K562 (cell line): ENCODE results near the gene FMNL1. TPM values are rescaled to one million over a fixed set of nuclear protein-coding genes. Genes with fewer than 3 reads are reported as not detected.

ENCODE experiments used
- CREB3 ChIP-seq: fragments of 450-650 bp; conservative IDR thresholded peaks from 2 replicates; pipeline ENCODE4 v1.6.1; 2016; ENCODE audit warnings: missing genetic modification characterization, low read depth, mild to moderate bottlenecking, missing compliant biosample characterization, moderate library complexity
- ESRRB ChIP-seq: fragments of 250-450 bp; sonication (Bioruptor Pico); IDR thresholded peaks from 2 replicates; pipeline ENCODE4 v1.5.0; 2020; ENCODE audit warnings: mild to moderate bottlenecking, moderate library complexity, borderline replicate concordance
- JUND ChIP-seq, 2 experiments: IDR thresholded peaks; 2 replicates in 1 of 2; 3 replicates in 1 of 2; pipeline ENCODE4 v1.6.1; 2011; ENCODE audit warnings: borderline replicate concordance in 2 of 2, low read depth in 2 of 2, low read length in 2 of 2, improper control_type of control experiment in 1 of 2, missing biosample characterization in 1 of 2, missing genetic modification characterization in 1 of 2, missing genetic modification reagents in 1 of 2
- KLF10 ChIP-seq: fragments of 250-450 bp; sonication (Bioruptor Pico); IDR thresholded peaks from 2 replicates; pipeline ENCODE4 v1.6.1; 2021; ENCODE audit warnings: matching md5 sums
- RB1 ChIP-seq: fragments of 450-650 bp; IDR thresholded peaks from 2 replicates; pipeline ENCODE4 v1.6.1; 2017; ENCODE audit warnings: low read depth, mild to moderate bottlenecking
- STAG1 ChIP-seq: sonication (generic); formaldehyde crosslinking; IDR thresholded peaks from 2 replicates; pipeline ENCODE4 v1.5.0; 2020; ENCODE audit warnings: missing genetic modification reagents, borderline replicate concordance
- STAT6 ChIP-seq: sonication (generic); formaldehyde crosslinking; IDR thresholded peaks from 2 replicates; pipeline ENCODE4 v1.8.1; 2023; ENCODE audit warnings: mild to moderate bottlenecking, missing genetic modification reagents
- TAF9B ChIP-seq: fragments of 450-650 bp; IDR thresholded peaks from 2 replicates; pipeline ENCODE4 v1.6.1; 2018; ENCODE audit warnings: mild to moderate bottlenecking; ENCODE audit not compliant: partially characterized antibody
- TCF15 ChIP-seq: fragments of 250-450 bp; sonication (Bioruptor Pico); IDR thresholded peaks from 2 replicates; pipeline ENCODE4 v1.8.0; 2022; ENCODE audit warnings: moderate library complexity, mild to moderate bottlenecking, inconsistent platforms
- TCF7L2 ChIP-seq: fragments of 150-350 bp; IDR thresholded peaks from 2 replicates; pipeline ENCODE4 v1.6.1; 2016; ENCODE audit warnings: low read depth, mild to moderate bottlenecking, low read length, moderate library complexity
- TFAP4 ChIP-seq: sonication (generic); formaldehyde crosslinking; IDR thresholded peaks from 2 replicates; pipeline ENCODE4 v1.8.0; 2022; ENCODE audit warnings: missing genetic modification reagents, mild to moderate bottlenecking, moderate library complexity, borderline replicate concordance
- TFE3 ChIP-seq: fragments of 450-650 bp; formaldehyde crosslinking; IDR thresholded peaks from 2 replicates; pipeline ENCODE4 v1.4.0; 2020; ENCODE audit warnings: mild to moderate bottlenecking, mixed read lengths
- ZC3H11A ChIP-seq: IDR thresholded peaks from 2 replicates; pipeline ENCODE4 v1.6.1; 2012; ENCODE audit warnings: low read depth, low read length, improper control_type of control experiment
- ZNF277 ChIP-seq: fragments of 250-450 bp; sonication (Bioruptor Pico); IDR thresholded peaks from 2 replicates; pipeline ENCODE4 v1.8.0; 2022; ENCODE audit warnings: inconsistent platforms, mild to moderate bottlenecking, moderate library complexity, borderline replicate concordance
- polyA plus RNA-seq, 8 experiments: library from polyadenylated mRNA; depleted of rRNA in 4 of 8; stranded (reverse) in 5 of 8; unstranded in 3 of 8; fragments of >200 nt; fragmentation: Nextera tagmentation in 2 of 8; fragmentation: Illumina TruSeq in 1 of 8; extraction: Ambion mirVana in 2 of 8; extraction: Trizol in 1 of 8; gene quantifications; 2 replicates each; pipeline versions ENCODE4 v1.2.1 to v1.2.3, GENCODE V29; 2011 to 2014; ENCODE audit warnings: inconsistent platforms in 1 of 8, missing spikeins in 1 of 8
- total RNA-seq, 7 experiments: library from RNA; depleted of rRNA in 6 of 7; stranded (reverse); fragments of >200 nt in 6 of 7; fragmentation: Illumina TruSeq in 2 of 7; extraction: Trizol in 2 of 7; gene quantifications; 2 replicates each; pipeline versions ENCODE4 v1.2.1 to v1.2.3, GENCODE V29; 2011 to 2021; ENCODE audit warnings: low replicate concordance in 1 of 7
- TF ChIP-seq, protein P1 (sequence below): fragments of 250-450 bp; sonication (Bioruptor Pico); IDR thresholded peaks from 2 replicates; pipeline ENCODE4 v1.9.0; 2021; ENCODE audit warnings: mild to moderate bottlenecking
- TF ChIP-seq, protein P2 (sequence below): fragments of 250-450 bp; sonication (Bioruptor Pico); IDR thresholded peaks from 2 replicates; pipeline ENCODE4 v1.8.0; 2021; ENCODE audit warnings: borderline replicate concordance, mild to moderate bottlenecking, moderate library complexity; ENCODE audit not compliant: poor library complexity, severe bottlenecking

The FMNL1 gene
- total and polyA plus RNA-seq, 9 of the 15 experiments (the other 6 are each of a cell fraction or from before 2014, with no cell fraction given): 0.70 to 36.6 (median 7.7) TPM

DNA sequence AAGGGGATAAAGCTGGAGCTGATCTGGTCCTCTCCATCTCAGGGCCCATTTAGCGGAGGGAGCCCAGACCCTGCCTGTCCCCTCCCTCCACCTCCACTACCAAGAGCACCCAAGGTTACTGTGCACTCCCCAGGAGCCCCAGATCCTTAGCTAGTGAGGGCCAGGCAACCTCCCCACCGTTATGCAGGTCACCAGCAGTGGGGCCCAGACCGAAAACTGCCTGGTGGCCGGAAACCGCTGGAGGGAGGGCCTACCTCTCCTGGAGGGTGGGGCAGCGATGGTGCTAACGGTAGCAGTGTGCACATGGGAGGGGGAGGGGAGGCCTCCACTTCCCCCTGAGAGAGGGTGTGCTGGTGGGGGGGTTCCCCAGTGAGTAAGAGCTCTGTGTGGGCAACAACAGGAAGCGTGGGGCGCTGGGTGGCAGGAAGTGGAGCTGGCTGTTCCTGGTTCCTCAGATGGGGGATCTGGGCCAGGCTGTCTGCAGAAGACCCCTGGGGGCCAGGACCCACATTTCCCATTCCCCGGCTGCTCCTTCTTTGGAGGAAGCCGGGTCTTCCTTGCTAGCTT, 4.4 kb downstream of the FMNL1 start (continued):
- TF ChIP-seq STAT6: no peak
- no peak for TF ChIP-seq TCF7L2
- TF ChIP-seq ZNF277: no peak
- peak; percentile 61 for TF ChIP-seq JUND (IDR thresholded peaks at IDR 0.05; ENCODE audit: borderline replicate concordance, low read depth, low read length)
- peak; percentile 54; the same call in 1 of the 3 replicates for TF ChIP-seq JUND (tag; IDR thresholded peaks at IDR 0.05; ENCODE audit: borderline replicate concordance, low read depth, low read length)
- no peak for TF ChIP-seq KLF10 (CRISPR knock-in tag)
- no peak for TF ChIP-seq ZC3H11A
- no peak for TF ChIP-seq STAG1 (CRISPR knock-in tag)
- no peak for TF ChIP-seq TFE3
- no peak for TF ChIP-seq RB1
- TF ChIP-seq TAF9B: peak; percentile 87
- TF ChIP-seq, protein P1, sequence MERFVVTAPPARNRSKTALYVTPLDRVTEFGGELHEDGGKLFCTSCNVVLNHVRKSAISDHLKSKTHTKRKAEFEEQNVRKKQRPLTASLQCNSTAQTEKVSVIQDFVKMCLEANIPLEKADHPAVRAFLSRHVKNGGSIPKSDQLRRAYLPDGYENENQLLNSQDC (CRISPR knock-in tag): no peak
- TF ChIP-seq, protein P2, sequence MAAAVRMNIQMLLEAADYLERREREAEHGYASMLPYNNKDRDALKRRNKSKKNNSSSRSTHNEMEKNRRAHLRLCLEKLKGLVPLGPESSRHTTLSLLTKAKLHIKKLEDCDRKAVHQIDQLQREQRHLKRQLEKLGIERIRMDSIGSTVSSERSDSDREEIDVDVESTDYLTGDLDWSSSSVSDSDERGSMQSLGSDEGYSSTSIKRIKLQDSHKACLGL (CRISPR knock-in tag): no peak
- peak; percentile 83 for TF ChIP-seq TFAP4
- no peak for TF ChIP-seq CREB3 (tag)
- no peak for TF ChIP-seq TCF15
- no peak for TF ChIP-seq ESRRB (CRISPR knock-in tag)
